Endothelial cell of umbilical vein (primary cell): ENCODE data around the gene ACLY. TPM values are rescaled to one million over a fixed set of nuclear protein-coding genes. Genes with fewer than 3 reads are reported as not detected.

Experiments used
- BruUV-seq: library from RNA; stranded (reverse); fragments of 400-500 nt; replicated peaks from 2 replicates; lab custom pipeline; 2021; lab: Mats Ljungman, UMichigan
- CTCF ChIA-PET: fragments of 300-600, 350-600 bp; sonication (Branson Sonifier 250); formaldehyde crosslinking; loops from one replicate; lab custom pipeline; 2021; ENCODE audit warnings: antibody characterized with exemption, inconsistent platforms; lab: Charles Lee
- POLR2A ChIA-PET: fragments of 300-600, 350-600 bp; sonication (Branson Sonifier 250); formaldehyde crosslinking; loops from one replicate; lab custom pipeline; 2021; ENCODE audit warnings: antibody characterized with exemption, inconsistent platforms; lab: Charles Lee
- DNase-seq: peaks from one replicate; pipeline ENCODE4 v3.0.0-alpha.2; 2011; ENCODE audit warnings: low read depth, low spot score
- FAIRE-seq: peaks from 2 replicates; lab custom pipeline; 2011; peaks lifted over from hg19 to GRCh38; lab: Jason Lieb, UNC
- H2AFZ ChIP-seq: 2 replicates; pipeline ENCODE4 v1.6.0; 2012; ENCODE audit warnings: low read depth, low read length, control low read depth, inconsistent platforms
- H3K27ac ChIP-seq: 2 replicates; pipeline ENCODE4 v1.5.1; 2011; ENCODE audit warnings: low read depth, mild to moderate bottlenecking, control low read depth, low read length, moderate library complexity; ENCODE audit not compliant: insufficient read depth
- H3K27me3 ChIP-seq, 2 experiments: 2 replicates each; pipeline versions ENCODE4 v1.6.0 to v1.6.1; 2011; ENCODE audit warnings: low read length in 2 of 2, mixed read lengths in 1 of 2; ENCODE audit not compliant: control insufficient read depth in 2 of 2, insufficient read depth in 2 of 2
- H3K36me3 ChIP-seq, 2 experiments: 2 replicates in 1 of 2; 3 replicates in 1 of 2; pipeline ENCODE4 v1.5.1; 2011; ENCODE audit warnings: low read length in 2 of 2, mild to moderate bottlenecking in 1 of 2, moderate library complexity in 1 of 2; ENCODE audit not compliant: control insufficient read depth in 2 of 2, insufficient read depth in 2 of 2; ENCODE audit errors: extremely low read depth in 1 of 2
- H3K4me1 ChIP-seq: 3 replicates; pipeline ENCODE4 v1.5.1; 2011; ENCODE audit warnings: mild to moderate bottlenecking, low read length; ENCODE audit not compliant: control insufficient read depth, insufficient read depth; ENCODE audit errors: extremely low read depth
- H3K4me2 ChIP-seq: 2 replicates; pipeline ENCODE4 v1.6.1; 2011; ENCODE audit warnings: low read length, control low read depth, mixed read lengths; ENCODE audit not compliant: insufficient read depth
- H3K4me3 ChIP-seq, 3 experiments: fragments of 200-600 bp in 1 of 3; sonication (generic), shearing (Covaris generic) in 1 of 3; replicated peaks in 1 of 3; 2 replicates each; pipeline ENCODE4 v1.5.1; 2011 to 2016; ENCODE audit warnings: control low read depth in 3 of 3, low read length in 3 of 3, mild to moderate bottlenecking in 2 of 3, inconsistent platforms in 1 of 3, low read depth in 1 of 3, moderate library complexity in 1 of 3; ENCODE audit not compliant: insufficient read depth in 1 of 3
- H3K79me2 ChIP-seq: 2 replicates; pipeline ENCODE4 v1.6.0; 2012; ENCODE audit warnings: low read length, inconsistent platforms; ENCODE audit not compliant: control insufficient read depth, insufficient read depth
- H3K9ac ChIP-seq: replicated peaks from 2 replicates; pipeline ENCODE3; 2011; ENCODE audit warnings: low read length, control low read depth; ENCODE audit not compliant: insufficient read depth; ENCODE audit errors: extremely low read depth
- H3K9me1 ChIP-seq: replicated peaks from 3 replicates; pipeline ENCODE4 v1.6.0; 2011; ENCODE audit warnings: mild to moderate bottlenecking, low read length; ENCODE audit not compliant: control insufficient read depth, insufficient read depth; ENCODE audit errors: extremely low read depth
- H3K9me3 ChIP-seq: replicated peaks from 2 replicates; pipeline ENCODE4 v1.5.1; 2012; ENCODE audit warnings: low read length, inconsistent platforms; ENCODE audit not compliant: control insufficient read depth, insufficient read depth
- H4K20me1 ChIP-seq: replicated peaks from 2 replicates; pipeline ENCODE3; 2011; ENCODE audit warnings: mild to moderate bottlenecking, low read length; ENCODE audit not compliant: control insufficient read depth, insufficient read depth; ENCODE audit errors: extremely low read depth
- EZH2 ChIP-seq: IDR thresholded peaks from 2 replicates; pipeline ENCODE4 v1.6.1; 2012; ENCODE audit warnings: borderline replicate concordance, low read depth, mild to moderate bottlenecking, moderate library complexity, low read length, inconsistent platforms; ENCODE audit not compliant: severe bottlenecking
- FOS ChIP-seq: IDR thresholded peaks from 2 replicates; pipeline ENCODE4 v1.6.1; 2011; ENCODE audit warnings: mild to moderate bottlenecking, low read length, moderate library complexity, borderline replicate concordance; ENCODE audit not compliant: insufficient read depth
- GATA2 ChIP-seq: IDR thresholded peaks from 2 replicates; pipeline ENCODE4 v1.7.0; 2011; ENCODE audit warnings: low read depth, mild to moderate bottlenecking, moderate library complexity, mixed read lengths, low read length; ENCODE audit not compliant: insufficient read length, insufficient read depth
- JUN ChIP-seq: IDR thresholded peaks from 2 replicates; pipeline ENCODE4 v1.6.1; 2011; ENCODE audit warnings: borderline replicate concordance, low read depth; ENCODE audit not compliant: insufficient read length, insufficient read depth
- MYC ChIP-seq: IDR thresholded peaks from one replicate; pipeline ENCODE4 v1.6.1; 2011; ENCODE audit warnings: mild to moderate bottlenecking, low read depth, low read length
- POLR2A ChIP-seq: IDR thresholded peaks from 2 replicates; pipeline ENCODE4 v1.6.1; 2012; ENCODE audit warnings: low read depth, mild to moderate bottlenecking, control low read depth, low read length
- POLR2AphosphoS5 ChIP-seq: IDR thresholded peaks from 2 replicates; pipeline ENCODE4 v1.6.1; 2012; ENCODE audit warnings: low read depth, mild to moderate bottlenecking, control low read depth, low read length, moderate library complexity; ENCODE audit not compliant: insufficient read depth
- dilution Hi-C: fragments of 300-500 bp; cut with MboI; formaldehyde crosslinking; loops from one replicate; pipeline ENCODE4 v1.15.0; 2019; ENCODE audit warnings: low sequenced_read_pairs; ENCODE audit not compliant: extremely low pct_ligation_motif_present
- intact Hi-C: fragments of 100-400 bp; cut with micrococcal nuclease; formaldehyde crosslinking; loops from one replicate; pipeline ENCODE4 v1.10.0; 2022
- polyA plus RNA-seq, 4 experiments: library from polyadenylated mRNA; depleted of rRNA in 3 of 4; stranded (reverse) in 3 of 4; unstranded in 1 of 4; fragments of >200 nt; gene quantifications; 2 replicates each; pipeline versions ENCODE4 v1.2.1 to v1.2.3, GENCODE V29; 2011 to 2012; ENCODE audit warnings: missing spikeins in 1 of 4
- total RNA-seq: library from RNA; stranded (reverse); gene quantifications from 2 replicates; pipeline ENCODE4 v1.2.3, GENCODE V29; 2021
- TF ChIP-seq, protein P1 (sequence below): IDR thresholded peaks from 2 replicates; pipeline ENCODE4 v1.6.1; 2011; ENCODE audit not compliant: insufficient read depth, insufficient read length
- TF ChIP-seq, protein P2 (sequence below), 2 donors: IDR thresholded peaks; 1 replicate in 1 of 2; 2 replicates in 1 of 2; pipeline ENCODE4 v1.5.1; 2011; ENCODE audit warnings: low read length in 2 of 2, mild to moderate bottlenecking in 2 of 2, moderate library complexity in 2 of 2, control low read depth in 1 of 2, inconsistent platforms in 1 of 2, low read depth in 1 of 2; ENCODE audit not compliant: insufficient read depth in 1 of 2; ENCODE audit errors: extremely low read depth in 1 of 2

Gene ACLY
- total and polyA plus RNA-seq, 2 donors (not counting 3 experiments of a cell fraction or from before 2014, with no cell fraction given), result 174 to 324 TPM

DNA sequence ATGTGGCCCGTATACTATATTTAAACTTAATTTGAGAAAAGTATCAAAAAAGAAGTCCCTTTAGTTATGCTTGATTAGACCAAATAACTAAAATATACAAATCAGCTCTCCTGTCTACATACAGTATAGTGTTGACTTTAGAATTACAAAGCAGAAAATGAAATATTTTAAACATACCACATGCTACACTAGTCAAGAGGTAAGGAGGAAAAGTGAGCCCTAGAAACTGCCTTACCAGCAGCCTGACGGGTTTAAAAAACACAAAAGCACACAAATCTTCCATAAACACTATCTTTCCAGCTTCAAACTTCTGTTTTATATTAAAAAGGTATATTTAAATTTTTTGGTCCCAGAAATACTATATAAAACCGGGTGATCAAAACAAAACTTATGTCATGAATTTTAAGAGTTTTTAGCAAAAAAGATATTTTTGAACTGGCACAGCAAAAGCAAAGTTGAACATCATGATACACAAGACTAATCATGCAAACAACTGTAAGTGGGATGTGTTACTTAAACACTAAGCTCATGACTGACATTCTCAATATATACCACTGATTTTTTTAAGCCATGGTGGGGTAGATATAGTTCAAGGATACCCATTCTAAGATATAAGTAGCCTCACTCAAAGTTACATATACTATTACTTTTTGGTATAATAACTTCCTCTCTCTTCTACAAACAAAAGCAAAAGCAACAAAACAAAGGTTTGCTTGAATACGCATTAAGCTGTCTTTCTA lies 69.3 kb downstream of the ACLY start:
- TF ChIP-seq, protein P1, sequence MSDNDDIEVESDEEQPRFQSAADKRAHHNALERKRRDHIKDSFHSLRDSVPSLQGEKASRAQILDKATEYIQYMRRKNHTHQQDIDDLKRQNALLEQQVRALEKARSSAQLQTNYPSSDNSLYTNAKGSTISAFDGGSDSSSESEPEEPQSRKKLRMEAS, result no peak
- TF ChIP-seq JUN, result no peak
- TF ChIP-seq, protein P2, sequence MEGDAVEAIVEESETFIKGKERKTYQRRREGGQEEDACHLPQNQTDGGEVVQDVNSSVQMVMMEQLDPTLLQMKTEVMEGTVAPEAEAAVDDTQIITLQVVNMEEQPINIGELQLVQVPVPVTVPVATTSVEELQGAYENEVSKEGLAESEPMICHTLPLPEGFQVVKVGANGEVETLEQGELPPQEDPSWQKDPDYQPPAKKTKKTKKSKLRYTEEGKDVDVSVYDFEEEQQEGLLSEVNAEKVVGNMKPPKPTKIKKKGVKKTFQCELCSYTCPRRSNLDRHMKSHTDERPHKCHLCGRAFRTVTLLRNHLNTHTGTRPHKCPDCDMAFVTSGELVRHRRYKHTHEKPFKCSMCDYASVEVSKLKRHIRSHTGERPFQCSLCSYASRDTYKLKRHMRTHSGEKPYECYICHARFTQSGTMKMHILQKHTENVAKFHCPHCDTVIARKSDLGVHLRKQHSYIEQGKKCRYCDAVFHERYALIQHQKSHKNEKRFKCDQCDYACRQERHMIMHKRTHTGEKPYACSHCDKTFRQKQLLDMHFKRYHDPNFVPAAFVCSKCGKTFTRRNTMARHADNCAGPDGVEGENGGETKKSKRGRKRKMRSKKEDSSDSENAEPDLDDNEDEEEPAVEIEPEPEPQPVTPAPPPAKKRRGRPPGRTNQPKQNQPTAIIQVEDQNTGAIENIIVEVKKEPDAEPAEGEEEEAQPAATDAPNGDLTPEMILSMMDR (IDR thresholded peaks at IDR 0.05; ENCODE audit: extremely low read depth in 1 of 2, insufficient read depth in 1 of 2, low read depth in 1 of 2, low read length in 2 of 2), result no peak
- TF ChIP-seq POLR2A, result no peak
- no peak for TF ChIP-seq POLR2AphosphoS5
- no peak for TF ChIP-seq EZH2
- no peak for TF ChIP-seq FOS
- TF ChIP-seq GATA2, result no peak
- TF ChIP-seq MYC, result no peak
- Histone ChIP-seq H3K9me1 (no peaks in the 10 kb centered on the region), H3K27ac (no peak overlapping the region), H3K4me2 (no peak overlapping the region), H3K9me3 (no peaks in the 10 kb centered on the region), H2AFZ (no peak overlapping the region), H3K4me3 (no peak overlapping the region), H3K4me1 (no peaks in the 10 kb centered on the region), H3K27me3 (no peaks in the 10 kb centered on the region), H3K79me2 (peaks cover 4% of the 10 kb centered on the region), H4K20me1 (no peaks in the 10 kb centered on the region), H3K36me3 (peaks cover 2 to 4% of the 10 kb centered on the region in 2 experiments), H3K9ac (no peak overlapping the region)
- POLR2A ChIA-PET, result no interaction called here
- dilution Hi-C loops (no loop called here), intact Hi-C loops (no loop called here)
- no peak for DNase-seq
- BruUV-seq, result no TSS peak
- CTCF ChIA-PET, result interaction anchor here (1.2 to 2.5 kb wide), 3 partner anchors 11 to 15 kb away, joined by 3 to 8 read pairs (median 7); partner anchors contain the start of genes KLHL10 and KLHL11
- peak; percentile 8 for FAIRE-seq
